H1 (cell line): ENCODE data around the gene CMIP.

Source experiments
- ATF3 ChIP-seq: IDR thresholded peaks from 2 replicates; pipeline ENCODE4 v1.6.1; 2011; ENCODE audit warnings: low read depth, mild to moderate bottlenecking, low read length; ENCODE audit not compliant: insufficient read depth
- CTCF ChIP-seq, 3 experiments: IDR thresholded peaks; 1 replicate in 2 of 3; 2 replicates in 1 of 3; pipeline versions ENCODE4 v1.5.1 to v1.6.1; 2011; ENCODE audit warnings: low read length in 3 of 3, mild to moderate bottlenecking in 3 of 3, inconsistent platforms in 2 of 3, low read depth in 1 of 3, moderate library complexity in 1 of 3; ENCODE audit not compliant: insufficient read depth in 1 of 3; ENCODE audit errors: control extremely low read depth in 1 of 3
- GTF2F1 ChIP-seq: IDR thresholded peaks from 2 replicates; pipeline ENCODE4 v1.6.1; 2012; ENCODE audit warnings: low read depth, low read length, improper control_type of control experiment, borderline replicate concordance
- POLR2A ChIP-seq, 2 experiments: IDR thresholded peaks; 1 replicate in 1 of 2; 2 replicates in 1 of 2; pipeline ENCODE4 v1.6.1; 2011; ENCODE audit warnings: low read depth in 2 of 2, low read length in 2 of 2, mild to moderate bottlenecking in 2 of 2; ENCODE audit errors: control extremely low read depth in 1 of 2
- SP1 ChIP-seq: IDR thresholded peaks from 2 replicates; pipeline ENCODE4 v1.6.1; 2011; ENCODE audit warnings: low read depth, low read length
- YY1 ChIP-seq: IDR thresholded peaks from 2 replicates; pipeline ENCODE4 v1.6.1; 2011; ENCODE audit warnings: low read depth, mild to moderate bottlenecking, low read length
- TF ChIP-seq, protein P1 (sequence below): IDR thresholded peaks from 2 replicates; pipeline ENCODE4 v1.6.1; 2012; ENCODE audit warnings: inconsistent platforms

DNA sequence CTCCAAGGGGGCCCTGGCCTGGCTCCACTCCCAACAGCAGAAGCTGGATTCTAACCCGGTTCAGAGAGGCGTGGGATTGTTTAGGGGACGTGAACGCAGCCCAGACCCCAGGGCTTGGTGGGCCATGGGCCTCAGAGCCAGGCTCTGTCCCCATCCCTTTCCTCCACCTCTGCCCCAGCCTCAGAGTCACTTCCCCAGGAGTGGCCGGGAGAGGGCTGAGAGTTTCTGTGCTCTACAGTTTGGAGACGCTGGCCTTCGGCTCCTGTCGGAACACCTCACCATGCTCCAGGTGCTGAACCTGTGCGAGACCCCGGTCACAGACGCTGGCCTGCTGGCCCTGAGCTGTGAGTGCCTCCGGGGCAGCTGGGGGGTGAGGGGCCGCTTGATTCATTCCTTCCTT, 260.7 kb downstream of the CMIP start:
- TF ChIP-seq POLR2A (IDR thresholded peaks at IDR 0.05; ENCODE audit: control extremely low read depth in 1 of 2, low read depth in 2 of 2, low read length in 2 of 2) (no peak), SP1 (no peak), ATF3 (no peak), CTCF (IDR thresholded peaks at IDR 0.05; ENCODE audit: control extremely low read depth in 1 of 3, insufficient read depth in 1 of 3, low read depth in 1 of 3, low read length in 3 of 3) (no peak), GTF2F1 (no peak), YY1 (no peak)
- TF ChIP-seq, protein P1, sequence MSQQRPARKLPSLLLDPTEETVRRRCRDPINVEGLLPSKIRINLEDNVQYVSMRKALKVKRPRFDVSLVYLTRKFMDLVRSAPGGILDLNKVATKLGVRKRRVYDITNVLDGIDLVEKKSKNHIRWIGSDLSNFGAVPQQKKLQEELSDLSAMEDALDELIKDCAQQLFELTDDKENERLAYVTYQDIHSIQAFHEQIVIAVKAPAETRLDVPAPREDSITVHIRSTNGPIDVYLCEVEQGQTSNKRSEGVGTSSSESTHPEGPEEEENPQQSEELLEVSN, result no peak
